Stimulated activated CD4-positive, alpha-beta T cell treated with anti-CD3 and anti-CD28 coated beads, TNF-alpha, amount 100 ng/mL, for 1 hour (primary cell): ENCODE results near the gene TWIST2.

Experiments
- DNase-seq, 3 donors: peaks; one replicate each; pipeline ENCODE4 v3.0.0-alpha.2; 2020; ENCODE audit warnings: low read depth in 3 of 3, low spot score in 1 of 3

Gene TWIST2

DNA sequence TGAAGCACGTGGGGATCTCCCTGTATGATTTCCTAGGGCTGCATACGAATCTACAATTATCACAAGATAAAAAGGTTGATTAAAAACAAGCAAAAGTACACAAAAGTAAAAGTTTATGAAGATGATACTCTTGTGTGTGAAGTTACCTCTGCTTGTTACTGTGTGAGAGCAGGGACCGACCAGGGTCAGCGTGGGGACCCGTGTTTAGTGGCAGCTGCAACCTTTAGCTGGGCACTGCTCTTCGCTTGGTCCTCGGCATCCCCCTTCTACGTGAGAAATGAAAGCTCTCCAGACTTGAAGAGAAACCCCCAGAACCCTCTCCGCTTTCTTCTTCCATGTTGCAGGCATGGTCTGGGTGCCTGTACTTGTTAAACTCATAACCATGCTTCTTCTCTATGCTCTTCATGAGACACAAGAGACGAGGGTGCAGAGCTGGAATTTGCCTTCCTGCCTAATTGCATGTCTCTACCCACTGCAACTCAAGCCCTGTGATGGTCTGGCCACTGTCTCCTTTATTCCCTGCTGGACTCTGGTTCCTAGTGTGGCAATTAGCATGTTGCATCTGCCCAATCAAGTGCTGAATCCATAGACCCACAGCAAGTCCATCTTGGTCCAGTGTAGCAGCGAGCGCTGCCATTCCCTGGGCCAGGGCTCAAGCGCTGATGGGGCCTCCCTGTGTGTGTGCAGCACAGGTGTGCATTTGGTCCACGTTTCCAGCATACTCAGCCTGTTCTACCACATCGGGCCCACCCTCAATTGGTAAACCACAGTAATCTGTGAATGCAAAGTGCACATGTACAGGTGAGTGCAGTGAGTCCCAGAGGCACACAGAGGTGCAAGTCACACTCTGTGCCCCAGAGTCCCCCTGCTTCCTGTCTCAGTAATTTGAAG is 88.5 kb downstream of the TWIST2 start:
- DNase-seq = no peak

DNA sequence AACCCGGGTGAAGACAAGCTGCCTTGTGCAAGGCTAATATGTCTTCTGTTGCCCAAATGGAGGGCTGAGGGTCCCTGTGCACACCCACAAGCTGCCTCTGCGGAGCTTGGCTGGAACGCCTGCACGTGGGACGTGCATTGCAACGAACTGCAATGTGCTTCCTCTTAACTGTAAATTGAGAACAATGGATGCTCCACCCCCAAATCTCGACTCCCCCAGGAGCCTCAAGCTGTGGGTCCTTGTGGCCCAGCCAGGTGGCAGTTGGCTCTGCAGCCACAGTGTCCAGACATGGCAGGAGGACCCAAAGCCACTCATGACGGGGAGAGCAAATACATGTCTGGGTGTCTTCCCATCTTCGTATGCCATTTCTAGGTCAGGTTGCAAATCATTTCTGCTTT is 90.1 kb downstream of the TWIST2 start:
- no peak for DNase-seq

DNA sequence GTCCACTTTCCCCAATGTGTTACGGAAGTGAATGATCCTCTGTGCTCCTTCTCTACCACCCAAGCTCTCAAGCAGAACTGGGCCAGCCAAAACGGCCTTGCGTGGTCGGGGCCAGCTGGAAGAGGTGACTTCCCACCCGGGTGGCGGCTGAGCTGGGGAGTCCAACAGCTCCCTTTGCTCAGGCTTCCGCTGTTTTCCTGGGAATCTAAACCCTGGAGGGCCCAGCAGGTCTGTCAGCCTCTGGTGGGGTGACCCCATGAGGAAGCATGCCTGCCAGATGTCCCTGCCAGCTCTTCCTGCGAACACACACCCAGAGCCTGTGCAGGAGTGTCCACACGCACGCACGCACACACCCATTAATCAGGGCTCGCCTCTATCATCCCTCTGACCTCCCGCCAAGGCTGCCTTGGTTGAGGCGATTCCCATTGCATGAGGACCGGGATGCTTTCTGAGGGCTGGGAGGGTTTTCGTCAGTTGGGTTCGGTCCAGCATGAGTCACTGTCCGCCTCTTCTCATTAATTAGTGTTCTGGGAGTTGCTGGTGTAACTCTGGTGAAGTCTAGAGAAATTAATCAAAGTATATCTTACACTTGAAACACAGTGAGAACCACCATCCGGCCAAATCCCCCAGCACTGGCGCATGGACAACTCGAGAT is 90.6 kb downstream of the TWIST2 start:
- DNase-seq = no peak

- no peak for DNase-seq
These were observed 91.2 kb downstream of the TWIST2 start for GRCh38 chr2:238939074-238939473.

- no peak for DNase-seq
These were observed 91.9 kb downstream of the TWIST2 start for GRCh38 chr2:238939521-238940403.

DNA sequence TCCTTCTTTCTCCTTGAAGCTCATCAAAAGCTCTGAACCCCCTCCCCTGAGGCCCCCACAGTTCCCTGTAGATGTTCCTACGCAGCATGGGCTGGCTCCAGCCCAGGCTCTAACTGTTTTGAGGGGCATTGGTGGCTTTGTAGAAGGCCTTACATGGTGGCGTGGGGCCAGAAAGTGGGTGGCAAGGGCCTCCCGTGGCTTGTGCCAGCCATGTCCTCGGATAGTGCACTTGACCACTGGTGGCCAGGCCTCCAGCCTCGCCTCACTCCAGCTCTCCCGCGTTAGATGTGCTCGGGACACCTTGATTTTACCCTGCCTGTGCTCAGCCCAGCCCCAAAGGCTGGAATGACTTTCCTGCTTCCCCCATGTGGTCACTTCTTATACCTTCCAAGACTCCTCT is 92.9 kb downstream of the TWIST2 start:
- no peak for DNase-seq

DNA sequence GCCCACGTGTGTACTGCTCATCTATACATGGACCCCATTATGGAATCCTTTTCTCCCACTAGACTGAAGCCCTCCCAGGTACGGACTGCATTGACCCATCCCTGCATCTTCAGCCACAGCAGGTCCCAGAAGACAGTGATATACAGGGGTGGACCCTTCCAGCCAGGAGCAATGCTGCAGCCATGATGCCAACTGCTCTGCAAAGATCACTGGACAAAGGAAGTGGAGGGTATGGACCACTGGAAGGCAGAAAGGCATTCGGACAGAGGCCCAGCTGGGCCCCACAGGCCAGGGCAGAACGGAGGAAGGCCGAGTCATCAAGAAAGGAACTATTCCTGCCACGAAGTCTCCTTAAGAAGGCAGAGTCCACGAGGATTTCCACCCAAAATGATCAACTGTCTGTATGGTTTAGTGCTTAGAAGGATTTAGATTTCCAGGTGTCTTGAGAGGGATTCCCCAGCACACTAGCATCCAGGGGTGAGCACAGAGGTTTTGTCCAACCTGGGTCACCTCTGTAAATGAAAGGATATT is 93.4 kb downstream of the TWIST2 start:
- no peak for DNase-seq

GRCh38 chr2:238942080-238942725 is 94.3 kb downstream of the TWIST2 start:
- DNase-seq = no peak

- DNase-seq = no peak
These were observed 94.9 kb downstream of the TWIST2 start for GRCh38 chr2:238942726-238943300.

GRCh38 chr2:238943338-238944067 is 95.6 kb downstream of the TWIST2 start:
- no peak for DNase-seq

DNA sequence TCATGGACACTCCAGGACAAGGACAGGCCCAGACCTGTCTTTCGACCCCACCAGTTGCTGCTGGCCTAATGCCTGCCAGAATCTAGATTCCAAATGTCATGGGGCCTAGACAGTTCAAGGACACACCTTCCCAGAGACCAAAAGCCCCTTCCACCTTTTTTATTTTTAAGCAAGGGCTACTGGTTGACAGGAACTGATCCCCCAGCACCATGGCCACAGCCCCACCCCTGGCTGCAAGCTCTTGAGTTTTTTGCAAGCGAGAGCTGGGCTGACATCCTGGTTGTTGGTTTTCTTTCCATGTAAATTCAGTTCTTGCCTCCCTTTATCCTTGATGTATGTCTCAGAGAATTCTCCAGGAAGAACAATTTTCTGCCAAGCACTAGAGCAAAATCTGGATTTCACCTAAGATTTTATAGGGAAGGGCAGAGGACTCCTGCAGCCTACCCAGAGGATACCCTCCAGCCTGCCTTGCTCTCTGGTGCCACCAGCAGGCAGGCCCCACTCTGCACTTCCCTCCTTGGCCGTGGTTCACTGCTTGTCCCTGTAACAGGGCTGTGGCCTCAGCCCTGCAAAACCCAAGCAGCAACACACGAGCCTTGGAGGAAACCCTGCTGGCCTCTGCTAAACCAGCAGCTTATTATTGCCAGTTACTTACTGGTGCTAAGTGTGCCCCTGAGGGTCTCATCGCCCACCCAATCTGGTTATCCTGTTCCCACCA is 97.7 kb downstream of the TWIST2 start:
- DNase-seq = no peak

DNA sequence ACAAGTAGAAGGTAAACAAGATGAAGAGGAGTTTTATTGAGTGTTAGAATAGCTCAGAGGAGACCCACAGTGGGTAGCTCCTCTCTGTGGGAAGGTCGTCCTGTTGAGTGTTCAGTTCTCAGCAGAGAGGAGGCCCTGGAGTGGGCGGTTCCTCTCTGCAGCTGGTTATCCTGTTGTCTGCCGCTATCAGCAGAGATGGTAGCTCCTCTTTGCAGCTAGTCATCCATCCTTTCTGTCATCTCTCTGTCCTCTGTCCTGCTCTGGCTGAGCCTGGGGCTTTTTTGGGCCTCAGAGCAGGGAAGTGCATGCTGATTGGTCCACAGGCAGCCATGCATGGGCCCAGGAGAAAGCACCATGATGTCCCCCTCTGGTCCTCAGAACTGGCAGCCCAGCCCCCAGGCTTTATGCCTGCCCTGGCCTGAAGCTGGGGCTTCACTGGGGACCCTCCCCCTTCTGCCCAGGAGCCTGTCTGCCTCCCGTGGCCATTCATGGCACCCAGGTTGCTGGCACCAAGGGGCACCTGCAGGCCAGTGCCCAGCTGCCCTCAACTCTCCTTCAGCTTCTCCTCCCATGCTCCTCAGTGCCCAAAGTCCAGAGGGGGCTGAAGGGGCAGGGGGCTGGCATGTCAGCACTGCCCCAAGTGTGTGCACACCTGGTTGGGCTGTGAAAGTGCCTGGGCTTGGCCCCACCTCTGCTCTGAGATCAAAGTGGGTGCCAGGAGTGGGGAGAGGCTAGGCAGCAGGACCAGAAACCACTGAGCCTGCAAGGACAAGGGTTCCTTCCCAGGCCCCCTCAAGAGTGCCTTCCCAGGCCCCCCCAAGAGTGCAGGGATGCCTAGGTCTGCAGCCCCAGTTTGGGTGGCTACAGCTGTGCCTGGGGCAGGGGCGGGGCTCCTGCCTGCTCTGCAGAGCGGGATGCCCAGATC is 98.7 kb downstream of the TWIST2 start:
- DNase-seq = no peak

GRCh38 chr2:238947243-238947760 is 99.4 kb downstream of the TWIST2 start:
- DNase-seq = no peak

DNA sequence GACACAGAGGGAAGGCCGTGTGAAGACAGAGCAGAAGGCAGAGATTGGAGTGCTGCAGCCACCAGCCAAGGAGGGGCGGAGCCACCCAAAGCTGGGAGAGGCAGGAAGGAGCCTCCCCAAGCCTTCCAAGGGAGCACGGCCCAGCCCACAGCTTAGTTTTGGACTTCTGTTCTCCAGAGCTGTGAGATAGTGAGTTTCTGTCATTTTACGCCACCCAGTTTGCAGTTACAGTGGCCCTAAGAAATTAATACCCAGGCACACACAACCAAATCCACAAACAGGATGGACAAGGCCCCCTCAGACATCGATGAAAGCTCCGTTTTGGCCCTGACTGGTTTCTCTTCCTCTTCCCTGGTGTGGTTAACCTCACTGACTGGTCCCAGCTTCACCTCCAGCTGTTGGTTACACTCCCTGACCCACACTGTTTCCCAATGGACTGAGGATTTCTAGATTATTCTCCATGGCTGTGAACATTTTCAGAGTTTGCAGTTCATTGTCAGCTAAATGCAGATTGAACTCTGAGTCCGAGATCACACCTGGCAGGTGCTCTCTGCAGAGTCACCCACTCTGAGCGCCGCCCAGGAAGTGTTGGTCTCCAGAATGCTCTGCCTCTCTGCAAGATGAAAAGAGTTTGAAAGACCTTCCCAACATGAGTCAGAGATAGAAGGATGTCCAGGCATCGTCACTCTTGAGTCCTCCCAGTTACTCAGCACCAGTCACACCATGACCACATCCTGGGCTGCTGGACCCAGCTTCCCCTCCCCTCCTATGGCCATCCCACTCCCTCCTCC is 100.2 kb downstream of the TWIST2 start:
- DNase-seq = no peak

GRCh38 chr2:238948765-238949641 is 101.1 kb downstream of the TWIST2 start:
- no peak for DNase-seq

- DNase-seq = no peak
These were observed 101.9 kb downstream of the TWIST2 start for GRCh38 chr2:238949710-238950345.
